SK-N-SH treated with all-trans-retinoic acid at 6 μM for 48 hours (cell line): Measurements from ENCODE around the gene TTPAL.

ENCODE experiments used
- ATAC-seq: fragments of 200-7000 bp; cut with Tn5 transposase; 3 replicates; pipeline ENCODE4 v1.9.1; 2020; ENCODE audit warnings: mild to moderate bottlenecking, moderate library complexity
- ARNTL ChIP-seq: fragments of 450-650 bp; formaldehyde crosslinking; IDR thresholded peaks from 2 replicates; pipeline ENCODE4 v1.5.0; 2020; ENCODE audit warnings: low read depth, mild to moderate bottlenecking, moderate library complexity, borderline replicate concordance
- BACH2 ChIP-seq: fragments of 250-450 bp; sonication (Bioruptor Pico); IDR thresholded peaks from 2 replicates; pipeline ENCODE4 v1.9.0; 2021; ENCODE audit warnings: mild to moderate bottlenecking, borderline replicate concordance
- CSDC2 ChIP-seq: fragments of 250-450 bp; sonication (Bioruptor Pico); IDR thresholded peaks from 2 replicates; pipeline ENCODE4 v1.5.0; 2020; ENCODE audit warnings: mild to moderate bottlenecking, moderate library complexity
- ESRRG ChIP-seq: fragments of 250-450 bp; sonication (Bioruptor Pico); IDR thresholded peaks from 2 replicates; pipeline ENCODE4 v1.6.1; 2021; ENCODE audit warnings: mild to moderate bottlenecking
- GLIS3 ChIP-seq: fragments of 250-450 bp; sonication (Bioruptor Pico); IDR thresholded peaks from 2 replicates; pipeline ENCODE4 v1.5.0; 2020; ENCODE audit warnings: mild to moderate bottlenecking, moderate library complexity
- ISL1 ChIP-seq: fragments of 250-450 bp; sonication (Bioruptor Pico); IDR thresholded peaks from 2 replicates; pipeline ENCODE4 v2.1.2; 2022; ENCODE audit warnings: mild to moderate bottlenecking, moderate library complexity
- OSR1 ChIP-seq: fragments of 250-450 bp; sonication (Bioruptor Pico); IDR thresholded peaks from 2 replicates; pipeline ENCODE4 v1.8.0; 2022; ENCODE audit warnings: moderate library complexity, mild to moderate bottlenecking, inconsistent platforms
- PPARA ChIP-seq: fragments of 250-450 bp; sonication (Bioruptor Pico); IDR thresholded peaks from 2 replicates; pipeline ENCODE4 v1.5.0; 2020; ENCODE audit warnings: mild to moderate bottlenecking, borderline replicate concordance
- RARB ChIP-seq: fragments of 250-450 bp; sonication (Bioruptor Pico); IDR thresholded peaks from 2 replicates; pipeline ENCODE4 v1.8.0; 2021; ENCODE audit warnings: mild to moderate bottlenecking, moderate library complexity
- SNAI2 ChIP-seq: fragments of 250-450 bp; sonication (Bioruptor Pico); IDR thresholded peaks from 2 replicates; pipeline ENCODE4 v1.5.0; 2020; ENCODE audit warnings: mild to moderate bottlenecking, moderate library complexity
- TCF4 ChIP-seq: fragments of 250-450 bp; sonication (Bioruptor Pico); IDR thresholded peaks from 2 replicates; pipeline ENCODE4 v1.8.0; 2021; ENCODE audit warnings: mild to moderate bottlenecking, moderate library complexity, borderline replicate concordance
- ZC3H10 ChIP-seq: fragments of 250-450 bp; sonication (Bioruptor Pico); IDR thresholded peaks from 2 replicates; pipeline ENCODE4 v1.5.1; 2021; ENCODE audit warnings: mild to moderate bottlenecking, moderate library complexity
- ZFP30 ChIP-seq: fragments of 450-650 bp; formaldehyde crosslinking; IDR thresholded peaks from 2 replicates; pipeline ENCODE4 v1.5.0; 2022; ENCODE audit warnings: mild to moderate bottlenecking, moderate library complexity
- ZNF565 ChIP-seq: fragments of 450-650 bp; formaldehyde crosslinking; conservative IDR thresholded peaks from 2 replicates; pipeline ENCODE4 v1.5.0; 2020; ENCODE audit warnings: low read depth, mild to moderate bottlenecking, moderate library complexity
- ZNF70 ChIP-seq: fragments of 450-650 bp; formaldehyde crosslinking; IDR thresholded peaks from 2 replicates; pipeline ENCODE4 v1.5.0; 2020; ENCODE audit warnings: mild to moderate bottlenecking, moderate library complexity
- ZNF8 ChIP-seq: fragments of 450-650 bp; formaldehyde crosslinking; IDR thresholded peaks from 2 replicates; pipeline ENCODE4 v1.5.0; 2020; ENCODE audit warnings: mild to moderate bottlenecking, moderate library complexity
- TF ChIP-seq, protein P1 (sequence below): fragments of 250-450 bp; sonication (Bioruptor Pico); IDR thresholded peaks from 2 replicates; pipeline ENCODE4 v1.8.0; 2020; ENCODE audit warnings: mild to moderate bottlenecking, moderate library complexity, borderline replicate concordance
- TF ChIP-seq, protein P2 (sequence below): fragments of 250-450 bp; sonication (Bioruptor Pico); IDR thresholded peaks from 2 replicates; pipeline ENCODE4 v1.5.0; 2020; ENCODE audit warnings: mild to moderate bottlenecking, moderate library complexity
- TF ChIP-seq, protein P3 (sequence below): fragments of 250-450 bp; sonication (Bioruptor Pico); IDR thresholded peaks from 2 replicates; pipeline ENCODE4 v1.8.0; 2021; ENCODE audit warnings: low read depth, mild to moderate bottlenecking, moderate library complexity, borderline replicate concordance
- TF ChIP-seq, protein P4 (sequence below): fragments of 250-450 bp; sonication (Bioruptor Pico); IDR thresholded peaks from 2 replicates; pipeline ENCODE4 v1.5.1; 2020; ENCODE audit warnings: low read depth, mild to moderate bottlenecking, moderate library complexity

Gene TTPAL

DNA sequence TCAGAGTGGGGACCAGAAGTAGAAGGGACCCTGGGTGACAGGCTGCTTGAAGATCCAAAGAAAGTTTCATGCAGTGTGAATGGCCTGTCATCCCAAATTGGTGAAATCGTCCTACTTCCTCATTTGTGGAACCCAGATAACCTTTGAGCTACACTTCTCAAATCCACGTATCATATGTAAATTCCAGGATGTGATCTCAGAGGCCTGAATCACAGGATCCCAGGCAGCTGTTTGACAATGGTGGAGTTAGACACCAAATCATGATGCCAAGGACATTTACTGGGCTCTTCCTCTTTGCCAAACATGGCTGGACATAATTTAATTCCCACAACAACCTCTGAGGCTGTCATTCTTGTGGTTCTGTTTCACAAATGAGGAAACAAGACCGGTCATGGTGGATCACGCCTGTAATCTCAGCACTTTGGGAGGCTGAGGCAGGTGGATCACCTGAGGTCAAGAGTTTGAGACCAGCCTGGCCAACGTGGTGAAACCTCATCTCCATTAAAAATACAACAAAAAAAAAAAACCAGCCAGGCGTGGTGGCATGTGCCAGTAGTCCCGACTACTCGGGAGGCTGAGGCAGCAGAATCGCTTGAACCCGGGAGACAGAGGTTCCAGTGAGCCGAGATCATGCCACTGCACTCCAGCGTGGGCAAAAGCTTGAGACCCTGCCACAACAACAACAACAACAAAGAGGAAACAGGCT is 39.9 kb upstream of the TTPAL start:
- TF ChIP-seq ARNTL (no peak), PPARA (no peak), ZNF565 (CRISPR knock-in tag) (no peak), ZNF70 (CRISPR knock-in tag) (no peak), ESRRG (CRISPR knock-in tag) (no peak), ZNF8 (CRISPR knock-in tag) (no peak), ISL1 (CRISPR knock-in tag) (no peak), GLIS3 (CRISPR knock-in tag) (no peak), SNAI2 (CRISPR knock-in tag) (no peak), ZC3H10 (CRISPR knock-in tag) (no peak)
- TF ChIP-seq, protein P1, sequence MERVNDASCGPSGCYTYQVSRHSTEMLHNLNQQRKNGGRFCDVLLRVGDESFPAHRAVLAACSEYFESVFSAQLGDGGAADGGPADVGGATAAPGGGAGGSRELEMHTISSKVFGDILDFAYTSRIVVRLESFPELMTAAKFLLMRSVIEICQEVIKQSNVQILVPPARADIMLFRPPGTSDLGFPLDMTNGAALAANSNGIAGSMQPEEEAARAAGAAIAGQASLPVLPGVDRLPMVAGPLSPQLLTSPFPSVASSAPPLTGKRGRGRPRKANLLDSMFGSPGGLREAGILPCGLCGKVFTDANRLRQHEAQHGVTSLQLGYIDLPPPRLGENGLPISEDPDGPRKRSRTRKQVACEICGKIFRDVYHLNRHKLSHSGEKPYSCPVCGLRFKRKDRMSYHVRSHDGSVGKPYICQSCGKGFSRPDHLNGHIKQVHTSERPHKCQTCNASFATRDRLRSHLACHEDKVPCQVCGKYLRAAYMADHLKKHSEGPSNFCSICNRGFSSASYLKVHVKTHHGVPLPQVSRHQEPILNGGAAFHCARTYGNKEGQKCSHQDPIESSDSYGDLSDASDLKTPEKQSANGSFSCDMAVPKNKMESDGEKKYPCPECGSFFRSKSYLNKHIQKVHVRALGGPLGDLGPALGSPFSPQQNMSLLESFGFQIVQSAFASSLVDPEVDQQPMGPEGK (CRISPR knock-in tag), result no peak
- ATAC-seq, result no peak

DNA sequence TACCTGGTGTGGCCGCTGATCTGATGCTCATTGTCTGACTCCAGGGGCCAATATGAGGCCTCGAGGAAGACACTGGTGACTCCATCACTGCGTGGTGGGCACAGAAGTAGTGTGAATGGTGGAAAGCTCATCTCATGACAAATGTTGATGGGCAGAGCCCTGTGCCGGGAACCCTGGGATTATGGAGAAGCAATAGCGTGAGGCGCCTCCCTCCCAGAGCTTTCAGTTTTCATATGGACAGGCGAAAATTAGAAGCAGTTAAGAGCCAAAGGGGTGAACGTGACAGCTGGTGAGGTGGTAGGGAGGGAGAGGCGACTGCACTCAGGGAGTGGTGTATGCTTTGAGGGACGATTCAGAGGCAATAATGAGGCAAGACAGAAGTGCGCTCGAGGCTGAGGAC is 39.3 kb upstream of the TTPAL start:
- no peak for TF ChIP-seq ZNF565 (CRISPR knock-in tag)
- TF ChIP-seq, protein P2, sequence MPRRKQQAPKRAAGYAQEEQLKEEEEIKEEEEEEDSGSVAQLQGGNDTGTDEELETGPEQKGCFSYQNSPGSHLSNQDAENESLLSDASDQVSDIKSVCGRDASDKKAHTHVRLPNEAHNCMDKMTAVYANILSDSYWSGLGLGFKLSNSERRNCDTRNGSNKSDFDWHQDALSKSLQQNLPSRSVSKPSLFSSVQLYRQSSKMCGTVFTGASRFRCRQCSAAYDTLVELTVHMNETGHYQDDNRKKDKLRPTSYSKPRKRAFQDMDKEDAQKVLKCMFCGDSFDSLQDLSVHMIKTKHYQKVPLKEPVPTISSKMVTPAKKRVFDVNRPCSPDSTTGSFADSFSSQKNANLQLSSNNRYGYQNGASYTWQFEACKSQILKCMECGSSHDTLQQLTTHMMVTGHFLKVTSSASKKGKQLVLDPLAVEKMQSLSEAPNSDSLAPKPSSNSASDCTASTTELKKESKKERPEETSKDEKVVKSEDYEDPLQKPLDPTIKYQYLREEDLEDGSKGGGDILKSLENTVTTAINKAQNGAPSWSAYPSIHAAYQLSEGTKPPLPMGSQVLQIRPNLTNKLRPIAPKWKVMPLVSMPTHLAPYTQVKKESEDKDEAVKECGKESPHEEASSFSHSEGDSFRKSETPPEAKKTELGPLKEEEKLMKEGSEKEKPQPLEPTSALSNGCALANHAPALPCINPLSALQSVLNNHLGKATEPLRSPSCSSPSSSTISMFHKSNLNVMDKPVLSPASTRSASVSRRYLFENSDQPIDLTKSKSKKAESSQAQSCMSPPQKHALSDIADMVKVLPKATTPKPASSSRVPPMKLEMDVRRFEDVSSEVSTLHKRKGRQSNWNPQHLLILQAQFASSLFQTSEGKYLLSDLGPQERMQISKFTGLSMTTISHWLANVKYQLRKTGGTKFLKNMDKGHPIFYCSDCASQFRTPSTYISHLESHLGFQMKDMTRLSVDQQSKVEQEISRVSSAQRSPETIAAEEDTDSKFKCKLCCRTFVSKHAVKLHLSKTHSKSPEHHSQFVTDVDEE (CRISPR knock-in tag), result no peak
- TF ChIP-seq PPARA, result no peak
- no peak for TF ChIP-seq RARB (CRISPR knock-in tag)
- TF ChIP-seq, protein P3, sequence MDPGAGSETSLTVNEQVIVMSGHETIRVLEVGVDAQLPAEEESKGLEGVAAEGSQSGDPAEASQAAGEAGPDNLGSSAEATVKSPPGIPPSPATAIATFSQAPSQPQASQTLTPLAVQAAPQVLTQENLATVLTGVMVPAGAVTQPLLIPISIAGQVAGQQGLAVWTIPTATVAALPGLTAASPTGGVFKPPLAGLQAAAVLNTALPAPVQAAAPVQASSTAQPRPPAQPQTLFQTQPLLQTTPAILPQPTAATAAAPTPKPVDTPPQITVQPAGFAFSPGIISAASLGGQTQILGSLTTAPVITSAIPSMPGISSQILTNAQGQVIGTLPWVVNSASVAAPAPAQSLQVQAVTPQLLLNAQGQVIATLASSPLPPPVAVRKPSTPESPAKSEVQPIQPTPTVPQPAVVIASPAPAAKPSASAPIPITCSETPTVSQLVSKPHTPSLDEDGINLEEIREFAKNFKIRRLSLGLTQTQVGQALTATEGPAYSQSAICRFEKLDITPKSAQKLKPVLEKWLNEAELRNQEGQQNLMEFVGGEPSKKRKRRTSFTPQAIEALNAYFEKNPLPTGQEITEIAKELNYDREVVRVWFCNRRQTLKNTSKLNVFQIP, result no peak
- TF ChIP-seq BACH2 (CRISPR knock-in tag), result no peak
- TF ChIP-seq OSR1 (CRISPR knock-in tag), result no peak
- no peak for TF ChIP-seq ZNF8 (CRISPR knock-in tag)
- no peak for TF ChIP-seq ISL1 (CRISPR knock-in tag)
- TF ChIP-seq SNAI2 (CRISPR knock-in tag), result no peak
- no peak for TF ChIP-seq TCF4 (CRISPR knock-in tag)
- TF ChIP-seq ZFP30, result no peak
- TF ChIP-seq CSDC2, result no peak

DNA sequence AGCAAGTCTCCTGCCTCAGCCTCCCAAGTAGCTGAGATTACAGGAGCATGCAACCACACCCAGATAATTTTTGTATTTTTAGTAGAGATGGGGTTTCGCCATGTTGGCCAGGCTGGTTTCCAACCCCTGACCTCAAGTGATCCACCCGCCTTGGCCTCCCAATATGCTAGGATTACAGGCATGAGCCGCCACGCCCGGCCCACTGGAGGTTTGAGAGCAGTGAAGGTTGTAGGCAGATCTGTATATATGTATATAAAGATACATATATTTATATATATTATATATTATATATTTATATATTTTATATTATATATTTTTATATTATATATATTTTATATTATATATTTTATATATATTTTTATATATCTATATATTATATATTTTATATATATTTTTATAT is 38.2 kb upstream of the TTPAL start:
- ATAC-seq, result no peak
- TF ChIP-seq RARB (CRISPR knock-in tag) (no peak), ESRRG (CRISPR knock-in tag) (no peak), TCF4 (CRISPR knock-in tag) (no peak)

More for the DNA sequence above, 39.3 kb upstream of the TTPAL start:
- no peak for ATAC-seq

DNA sequence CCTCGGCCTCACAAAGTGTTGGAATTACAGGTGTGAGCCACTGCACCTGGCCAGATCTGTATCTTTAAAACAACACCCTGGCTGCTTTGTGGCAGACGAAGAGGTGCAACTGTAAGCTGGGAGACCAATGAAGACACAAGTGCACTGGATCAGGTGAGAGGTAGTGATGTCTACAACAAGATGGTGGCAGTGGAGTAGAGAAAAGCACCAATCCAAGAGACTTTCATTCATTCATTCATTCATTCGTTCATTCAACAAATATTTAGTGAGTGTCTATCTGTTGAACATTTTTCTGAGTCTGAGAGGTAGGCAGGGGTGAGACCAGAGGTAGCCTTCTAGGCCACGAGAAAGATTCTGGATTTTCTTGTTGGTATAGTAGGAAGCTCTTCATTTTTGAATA is 36.9 kb upstream of the TTPAL start:
- TF ChIP-seq, protein P4, sequence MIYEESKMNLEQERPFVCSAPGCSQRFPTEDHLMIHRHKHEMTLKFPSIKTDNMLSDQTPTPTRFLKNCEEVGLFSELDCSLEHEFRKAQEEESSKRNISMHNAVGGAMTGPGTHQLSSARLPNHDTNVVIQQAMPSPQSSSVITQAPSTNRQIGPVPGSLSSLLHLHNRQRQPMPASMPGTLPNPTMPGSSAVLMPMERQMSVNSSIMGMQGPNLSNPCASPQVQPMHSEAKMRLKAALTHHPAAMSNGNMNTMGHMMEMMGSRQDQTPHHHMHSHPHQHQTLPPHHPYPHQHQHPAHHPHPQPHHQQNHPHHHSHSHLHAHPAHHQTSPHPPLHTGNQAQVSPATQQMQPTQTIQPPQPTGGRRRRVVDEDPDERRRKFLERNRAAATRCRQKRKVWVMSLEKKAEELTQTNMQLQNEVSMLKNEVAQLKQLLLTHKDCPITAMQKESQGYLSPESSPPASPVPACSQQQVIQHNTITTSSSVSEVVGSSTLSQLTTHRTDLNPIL, result no peak
- TF ChIP-seq ZNF8 (CRISPR knock-in tag) (no peak), ZFP30 (no peak), CSDC2 (no peak), ZNF565 (CRISPR knock-in tag) (no peak), BACH2 (CRISPR knock-in tag) (no peak), SNAI2 (CRISPR knock-in tag) (no peak), ISL1 (CRISPR knock-in tag) (no peak), OSR1 (CRISPR knock-in tag) (no peak), RARB (CRISPR knock-in tag) (no peak)
- TF ChIP-seq, protein P2 (CRISPR knock-in tag), result no peak
- ATAC-seq, result no peak
